Tibial nerve (tissue), 4 donors: ENCODE data around the gene LKAAEAR1. TPM values are rescaled to one million over a fixed set of nuclear protein-coding genes. Genes with fewer than 3 reads are reported as not detected.

Experiments used
- DNase-seq, 2 donors: peaks; one replicate each; pipeline ENCODE4 v3.0.0-alpha.2; 2019; ENCODE audit warnings: low spot score in 2 of 2
- H3K27ac ChIP-seq, 4 donors: fragments of 200-600 bp; sonication (generic) in 3 of 4; one replicate each; pipeline ENCODE4 v1.5.1; 2017 to 2019; ENCODE audit warnings: mild to moderate bottlenecking in 1 of 4
- H3K27me3 ChIP-seq, 2 donors: fragments of 200-600 bp; sonication (generic) in 1 of 2; one replicate each; pipeline versions ENCODE4 v1.5.1 to v1.6.0; 2017 to 2019
- H3K36me3 ChIP-seq, 3 donors: fragments of 200-600 bp; sonication (generic); one replicate each; pipeline ENCODE4 v1.5.1; 2018 to 2019
- H3K4me1 ChIP-seq, 4 donors: fragments of 200-600 bp; sonication (generic) in 3 of 4; one replicate each; pipeline ENCODE4 v1.5.1; 2017 to 2019
- H3K4me3 ChIP-seq, 4 donors: fragments of 200-600 bp; sonication (generic) in 3 of 4; one replicate each; pipeline ENCODE4 v1.5.1; 2017 to 2019; ENCODE audit warnings: mild to moderate bottlenecking in 1 of 4, moderate library complexity in 1 of 4
- H3K9me3 ChIP-seq, 4 donors: fragments of 200-600 bp; sonication (generic) in 3 of 4; one replicate each; pipeline ENCODE4 v1.5.1; 2017 to 2019
- EP300 ChIP-seq, 2 donors: sonication (generic); formaldehyde crosslinking; IDR thresholded peaks; one replicate each; pipeline ENCODE4 v1.6.1; 2017; ENCODE audit warnings: antibody characterized with exemption in 2 of 2, mild to moderate bottlenecking in 1 of 2
- POLR2A ChIP-seq, 2 donors: fragments of 450-650 bp; IDR thresholded peaks; one replicate each; pipeline ENCODE4 v1.6.1; 2017; ENCODE audit warnings: antibody characterized with exemption in 2 of 2, mild to moderate bottlenecking in 2 of 2, moderate library complexity in 2 of 2
- WGBS, 2 donors: methylation state at CpG; one replicate each; pipeline ENCODE4 v1.1.5; 2018; 5-methylcytosine and 5-hydroxymethylcytosine counted together
- total RNA-seq, 4 donors: library from RNA; depleted of rRNA; stranded (reverse); fragments of >200 nt; gene quantifications; one replicate each; pipeline ENCODE4 v1.1.0, GENCODE V29; 2016
- TF ChIP-seq, protein P1 (sequence below), 5 experiments: fragments of 200-600 bp in 3 of 5; fragments of 450-650 bp in 2 of 5; sonication (generic) in 3 of 5; IDR thresholded peaks; one replicate each; pipeline ENCODE4 v1.5.1; 2016 to 2019; ENCODE audit warnings: antibody characterized with exemption in 5 of 5, mild to moderate bottlenecking in 3 of 5, moderate library complexity in 2 of 5

The LKAAEAR1 gene
- total RNA-seq, 4 donors from 2014 or later, result 0.59 to 1.3 (median 0.84) TPM; not detected in 1

DNA sequence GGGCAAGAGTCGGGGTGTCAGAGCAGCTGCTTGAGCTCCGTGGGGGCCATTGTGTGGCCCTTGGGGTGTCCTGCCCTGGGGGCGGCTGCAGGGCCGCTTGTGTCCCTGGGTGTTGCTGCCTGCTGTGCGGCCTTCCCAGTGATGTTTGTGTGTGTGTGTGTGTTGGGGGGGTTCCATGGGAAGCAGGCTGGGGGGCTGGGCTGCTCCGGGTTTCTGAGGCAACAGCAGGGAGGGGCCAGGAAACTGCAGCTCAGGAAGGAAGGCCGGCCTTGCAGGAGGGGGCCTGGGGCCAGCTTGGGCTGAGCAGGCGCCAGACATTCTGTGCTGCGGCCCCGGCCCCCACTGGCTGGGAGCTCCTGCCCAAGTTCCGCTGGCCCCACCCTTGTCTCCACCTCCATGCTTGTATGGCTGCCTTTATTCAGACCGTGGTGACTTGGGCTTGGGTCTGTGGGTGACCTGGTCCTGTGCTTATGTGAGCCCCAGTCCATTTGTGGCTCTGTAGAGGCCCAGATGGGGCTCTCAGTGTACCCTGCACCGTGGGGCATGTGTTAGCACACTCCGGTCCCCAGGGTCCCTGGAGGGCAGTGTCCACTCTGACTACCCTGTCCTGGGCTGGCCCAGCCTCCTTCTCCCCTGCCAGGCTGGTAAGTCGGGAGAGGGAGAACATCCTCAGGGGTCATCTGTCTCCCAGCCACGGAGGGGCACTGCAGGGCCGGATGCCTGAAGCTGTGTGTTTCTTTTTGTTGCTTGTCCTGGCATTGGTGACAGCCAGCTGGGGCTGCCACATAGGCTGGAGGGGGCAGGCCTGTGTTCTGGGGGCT lies 30.1 kb downstream of the LKAAEAR1 start:
- H3K4me1 ChIP-seq, result peaks cover 0 to 58% (median 4%) of the 10 kb centered on the region in 4 donors
- peaks cover 0 to 81% of the 10 kb centered on the region in 2 donors for H3K27me3 ChIP-seq
- H3K27ac ChIP-seq, result peak overlapping the region in 2 of 4 donors; percentile 21 to 26
- no peak for TF ChIP-seq POLR2A (IDR thresholded peaks at IDR 0.05)
- TF ChIP-seq, protein P1, sequence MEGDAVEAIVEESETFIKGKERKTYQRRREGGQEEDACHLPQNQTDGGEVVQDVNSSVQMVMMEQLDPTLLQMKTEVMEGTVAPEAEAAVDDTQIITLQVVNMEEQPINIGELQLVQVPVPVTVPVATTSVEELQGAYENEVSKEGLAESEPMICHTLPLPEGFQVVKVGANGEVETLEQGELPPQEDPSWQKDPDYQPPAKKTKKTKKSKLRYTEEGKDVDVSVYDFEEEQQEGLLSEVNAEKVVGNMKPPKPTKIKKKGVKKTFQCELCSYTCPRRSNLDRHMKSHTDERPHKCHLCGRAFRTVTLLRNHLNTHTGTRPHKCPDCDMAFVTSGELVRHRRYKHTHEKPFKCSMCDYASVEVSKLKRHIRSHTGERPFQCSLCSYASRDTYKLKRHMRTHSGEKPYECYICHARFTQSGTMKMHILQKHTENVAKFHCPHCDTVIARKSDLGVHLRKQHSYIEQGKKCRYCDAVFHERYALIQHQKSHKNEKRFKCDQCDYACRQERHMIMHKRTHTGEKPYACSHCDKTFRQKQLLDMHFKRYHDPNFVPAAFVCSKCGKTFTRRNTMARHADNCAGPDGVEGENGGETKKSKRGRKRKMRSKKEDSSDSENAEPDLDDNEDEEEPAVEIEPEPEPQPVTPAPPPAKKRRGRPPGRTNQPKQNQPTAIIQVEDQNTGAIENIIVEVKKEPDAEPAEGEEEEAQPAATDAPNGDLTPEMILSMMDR (IDR thresholded peaks at IDR 0.05), result peak in 2 of 5 experiments; percentile 7 to 23
- DNase-seq, result no peak
- no peaks in the 10 kb centered on the region for H3K36me3 ChIP-seq
- H3K9me3 ChIP-seq, result no peaks in the 10 kb centered on the region
- 7 to 24% methylated on average over 7 to 17 of the region's 17 CpGs for WGBS, 2 donors
- H3K4me3 ChIP-seq, result no peak overlapping the region

DNA sequence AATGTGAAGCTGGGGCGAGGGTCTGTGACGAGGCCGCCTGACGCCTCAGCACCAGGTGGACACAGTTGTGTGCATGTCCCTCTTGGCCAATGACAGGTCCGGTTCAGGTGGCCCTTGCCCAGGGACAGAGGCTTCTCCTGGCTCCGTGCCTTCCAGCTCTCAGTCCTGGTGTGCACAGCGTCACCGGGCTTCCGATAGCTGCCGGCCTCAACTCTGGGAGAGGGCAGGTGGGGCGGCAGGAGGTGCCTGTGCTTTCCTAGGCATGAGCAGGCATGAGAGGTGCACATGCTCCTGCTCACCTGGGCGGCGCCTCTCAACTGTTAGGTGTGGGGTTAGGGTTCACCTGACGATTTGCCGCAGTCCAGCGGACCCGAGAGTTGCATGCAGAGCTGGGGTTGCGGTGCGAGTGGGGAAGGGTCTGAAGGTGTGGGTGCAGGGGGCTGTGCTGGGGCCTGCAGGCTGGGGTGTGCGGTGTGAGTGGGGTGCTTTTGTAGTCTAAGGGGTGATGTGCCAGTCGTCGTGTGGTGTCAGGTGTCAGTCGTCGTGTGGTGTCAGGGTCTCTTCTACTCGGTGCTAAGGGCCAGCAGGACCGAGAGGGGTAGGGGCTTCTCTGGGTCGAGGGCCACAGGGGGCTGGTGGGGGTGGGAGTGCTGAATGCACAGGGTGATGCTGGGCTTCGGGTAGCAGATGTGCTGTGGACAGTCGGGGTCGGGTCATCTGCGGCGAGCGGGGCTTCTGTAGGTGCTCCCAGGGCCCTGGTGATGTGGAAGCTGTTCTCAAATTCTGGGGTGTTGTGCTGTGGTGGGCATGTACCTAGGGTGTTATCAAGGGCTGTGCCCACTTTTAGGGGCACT lies 31.0 kb downstream of the LKAAEAR1 start:
- Histone ChIP-seq H3K4me1 (peaks cover 0 to 65% (median 4%) of the 10 kb centered on the region in 4 donors), H3K9me3 (no peaks in the 10 kb centered on the region), H3K27me3 (peaks cover 0 to 79% of the 10 kb centered on the region in 2 donors), H3K36me3 (no peaks in the 10 kb centered on the region), H3K27ac (peak overlapping the region in 1 of 4 donors; percentile 73), H3K4me3 (no peak overlapping the region)
- no peak for DNase-seq
- TF ChIP-seq EP300 (IDR thresholded peaks at IDR 0.05) (no peak), POLR2A (IDR thresholded peaks at IDR 0.05) (no peak)
- 80 to 84% methylated on average over 28 to 32 of the region's 33 CpGs for WGBS, 2 donors

DNA sequence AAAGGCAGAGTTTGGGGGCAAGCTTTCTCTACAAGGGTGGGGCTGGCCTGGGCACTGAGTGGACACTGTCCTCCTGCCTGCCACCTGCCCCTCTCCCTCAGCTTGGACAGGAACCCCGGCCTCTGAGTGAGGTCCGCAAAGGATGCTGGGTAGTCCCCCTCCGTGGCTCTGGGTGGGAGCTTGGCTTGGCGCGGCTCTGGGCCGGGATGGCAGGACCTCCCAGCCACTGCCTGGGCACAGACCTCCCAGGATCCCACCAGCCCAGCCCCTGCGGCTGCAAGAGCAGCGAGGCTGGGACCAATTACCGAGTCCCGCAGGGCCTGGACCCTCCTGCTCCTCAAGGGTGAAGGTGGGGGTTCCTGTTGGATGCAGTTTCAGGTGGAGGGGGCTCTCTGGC lies 31.9 kb downstream of the LKAAEAR1 start:
- no peaks in the 10 kb centered on the region for H3K36me3 ChIP-seq
- no peak for DNase-seq
- WGBS, 2 donors, result 48 to 86% methylated on average over 5 to 7 of the region's 10 CpGs
- peaks cover 0 to 85% of the 10 kb centered on the region in 2 donors for H3K27me3 ChIP-seq
- H3K4me3 ChIP-seq, result no peak overlapping the region
- peaks cover 0 to 61% (median 4%) of the 10 kb centered on the region in 4 donors for H3K4me1 ChIP-seq
- TF ChIP-seq POLR2A (IDR thresholded peaks at IDR 0.05), result no peak
- H3K9me3 ChIP-seq, result no peaks in the 10 kb centered on the region
- peak overlapping the region in 2 of 4 donors; percentile 17 to 73 for H3K27ac ChIP-seq

DNA sequence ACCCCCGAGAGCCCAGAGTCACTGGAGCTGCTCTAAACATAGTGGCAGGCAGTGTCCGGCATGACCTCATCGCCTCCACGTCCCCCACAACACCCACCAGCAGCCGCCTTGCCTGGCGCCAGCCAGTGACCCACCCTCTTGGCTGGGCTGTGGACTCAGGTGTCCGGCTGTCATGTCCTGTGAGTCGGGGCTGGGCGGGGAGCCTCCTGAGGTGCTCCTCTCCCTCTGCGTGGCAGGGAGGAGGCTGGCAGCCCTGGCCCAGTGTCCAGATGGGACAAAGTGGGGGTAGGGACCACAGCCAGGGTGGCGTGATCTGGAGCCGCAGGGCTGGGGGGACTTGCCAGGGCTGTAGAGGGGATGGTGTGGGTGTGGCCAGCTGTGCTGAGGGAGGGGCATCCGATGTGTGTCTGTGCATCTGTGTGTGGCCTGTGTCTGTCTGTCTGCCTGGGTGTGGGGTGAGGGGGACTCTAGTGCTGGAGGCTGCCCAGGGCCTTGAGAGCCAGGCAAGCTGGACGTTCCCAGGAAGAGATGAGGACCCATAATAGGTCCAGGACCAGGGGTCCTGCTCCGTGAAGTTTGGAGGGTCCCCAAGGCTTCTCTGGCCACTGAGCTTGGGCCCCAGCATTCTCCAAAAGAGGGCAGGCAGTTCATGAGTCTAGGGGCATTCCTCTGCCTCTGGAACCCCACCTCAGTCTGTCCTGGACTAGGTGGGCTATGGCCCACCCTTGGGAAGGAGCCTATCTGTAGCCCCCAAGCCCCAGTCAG lies 32.5 kb downstream of the LKAAEAR1 start:
- H3K4me3 ChIP-seq, result no peak overlapping the region
- 48 to 57% methylated on average over 3 to 14 of the region's 15 CpGs for WGBS, 2 donors
- peak overlapping the region in 2 of 4 donors; percentile 17 to 77 for H3K27ac ChIP-seq
- no peak for DNase-seq
- peaks cover 0 to 88% of the 10 kb centered on the region in 2 donors for H3K27me3 ChIP-seq
- no peaks in the 10 kb centered on the region for H3K36me3 ChIP-seq
- H3K9me3 ChIP-seq, result no peaks in the 10 kb centered on the region
- TF ChIP-seq, protein P1 (IDR thresholded peaks at IDR 0.05), result no peak
- TF ChIP-seq POLR2A (IDR thresholded peaks at IDR 0.05) (no peak), EP300 (IDR thresholded peaks at IDR 0.05) (no peak)
- peaks cover 0 to 56% (median 4%) of the 10 kb centered on the region in 4 donors for H3K4me1 ChIP-seq

DNA sequence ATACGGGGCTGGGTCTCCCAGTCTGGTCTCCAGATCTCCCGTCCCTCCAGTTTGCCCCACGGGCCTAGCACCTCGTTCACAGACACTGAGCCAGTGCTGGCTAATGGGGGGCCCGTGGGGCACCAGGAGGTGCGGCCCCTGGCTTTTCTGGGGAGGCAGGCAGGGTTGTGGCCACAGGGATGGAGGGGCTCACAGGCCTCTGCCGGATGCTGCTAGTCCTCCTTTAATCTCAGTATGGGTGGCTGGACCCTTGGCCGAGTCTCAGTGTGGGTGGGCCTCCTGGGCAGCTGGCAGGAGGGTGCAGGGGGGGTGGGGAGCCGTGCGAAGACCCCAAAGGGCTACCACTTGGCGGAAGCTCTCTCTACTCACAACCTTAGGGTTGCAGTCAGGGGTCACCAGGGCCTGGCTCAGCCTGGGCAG lies 33.2 kb downstream of the LKAAEAR1 start:
- H3K4me3 ChIP-seq, result no peak overlapping the region
- 73 to 79% methylated on average over 7 to 11 of the region's 11 CpGs for WGBS, 2 donors
- no peak for TF ChIP-seq EP300 (IDR thresholded peaks at IDR 0.05)
- TF ChIP-seq, protein P1 (IDR thresholded peaks at IDR 0.05), result no peak
- TF ChIP-seq POLR2A (IDR thresholded peaks at IDR 0.05), result no peak
- peak overlapping the region in 2 of 4 donors; percentile 55 to 77 for H3K27ac ChIP-seq
- H3K4me1 ChIP-seq, result peaks cover 0 to 49% (median 4%) of the 10 kb centered on the region in 4 donors
- peaks cover 0 to 88% of the 10 kb centered on the region in 2 donors for H3K27me3 ChIP-seq
- no peaks in the 10 kb centered on the region for H3K9me3 ChIP-seq
- H3K36me3 ChIP-seq, result no peaks in the 10 kb centered on the region
- no peak for DNase-seq
